ENCODE measurements around the gene RAD23A. TPM values are rescaled to one million over a fixed set of nuclear protein-coding genes. Genes with fewer than 3 reads are reported as not detected.

Gene RAD23A
- total RNA-seq, 1 donor from 2014 or later, result 40.6 TPM

GRCh38 chr19:12932392-12933286, 13.0 kb upstream of the RAD23A start:
- H4K20me1 ChIP-seq (ENCODE audit: insufficient read depth, low read length), result peaks cover 28% of the 10 kb centered on the region
- H3K4me2 ChIP-seq (ENCODE audit: low read length), result peak overlapping the region; percentile 97
- peak overlapping the region; percentile 91 for H2AFZ ChIP-seq (ENCODE audit: low read depth, low read length)
- H3K9ac ChIP-seq (ENCODE audit: low read length), result peak overlapping the region; percentile 92
- Mint-ChIP-seq H3K27me3 (ENCODE audit: low read depth, unreplicated experiment) (no peaks in the 10 kb centered on the region), H3K4me3 (ENCODE audit: unreplicated experiment) (peak overlapping the region; percentile 100), H3K4me1 (ENCODE audit: low read depth, unreplicated experiment) (peaks cover 12% of the 10 kb centered on the region), H3K9me3 (ENCODE audit: unreplicated experiment) (no peaks in the 10 kb centered on the region), H3K36me3 (ENCODE audit: low read depth, unreplicated experiment) (peaks cover 8% of the 10 kb centered on the region), H3K27ac (ENCODE audit: unreplicated experiment) (peak overlapping the region; percentile 96)
- no peaks in the 10 kb centered on the region for H3K27me3 ChIP-seq (ENCODE audit: insufficient read depth, low read length)
- H3K36me3 ChIP-seq (ENCODE audit: insufficient read depth, low read length), result peaks cover 17% of the 10 kb centered on the region
- peaks cover 33% of the 10 kb centered on the region for H3K79me2 ChIP-seq (ENCODE audit: insufficient read depth, low read length)
- TF ChIP-seq CTCF (IDR thresholded peaks at IDR 0.05; ENCODE audit: insufficient read depth, low read depth, low read length) (no peak), EZH2 (IDR thresholded peaks at IDR 0.05; ENCODE audit: insufficient read depth, low read length) (no peak)
- peaks cover 13% of the 10 kb centered on the region for H3K4me1 ChIP-seq (ENCODE audit: insufficient read depth, low read length)
- FAIRE-seq (no peak), DNase-seq (ENCODE audit: low read depth) (no peak)
- H3K4me3 ChIP-seq (ENCODE audit: insufficient read depth, low read depth, low read length), result peak overlapping the region; percentile 94
- H3K27ac ChIP-seq (ENCODE audit: low read depth, low read length), result peak overlapping the region; percentile 63
- no peaks in the 10 kb centered on the region for H3K9me3 ChIP-seq (ENCODE audit: insufficient read depth, low read depth, low read length)

- Histone ChIP-seq H3K4me3 (ENCODE audit: insufficient read depth, low read depth, low read length) (peak within 1 kb of the TSS; percentile 94), H3K9ac (ENCODE audit: low read length) (peak within 1 kb of the TSS; percentile 92), H3K4me2 (ENCODE audit: low read length) (peak within 1 kb of the TSS; percentile 97), H3K36me3 (ENCODE audit: insufficient read depth, low read length) (peaks cover 13% of the 10 kb centered on the region), H2AFZ (ENCODE audit: low read depth, low read length) (peak within 1 kb of the TSS; percentile 91), H4K20me1 (ENCODE audit: insufficient read depth, low read length) (peaks cover 28% of the 10 kb centered on the region), H3K79me2 (ENCODE audit: insufficient read depth, low read length) (peaks cover 34% of the 10 kb centered on the region), H3K27me3 (ENCODE audit: insufficient read depth, low read length) (no peaks in the 10 kb centered on the region), H3K4me1 (ENCODE audit: insufficient read depth, low read length) (peaks cover 17% of the 10 kb centered on the region), H3K9me3 (ENCODE audit: insufficient read depth, low read depth, low read length) (no peaks in the 10 kb centered on the region), H3K27ac (ENCODE audit: low read depth, low read length) (peak within 1 kb of the TSS; percentile 63)
- Mint-ChIP-seq H3K9me3 (ENCODE audit: unreplicated experiment) (no peaks in the 10 kb centered on the region), H3K27me3 (ENCODE audit: low read depth, unreplicated experiment) (no peaks in the 10 kb centered on the region), H3K4me1 (ENCODE audit: low read depth, unreplicated experiment) (peaks cover 12% of the 10 kb centered on the region), H3K36me3 (ENCODE audit: low read depth, unreplicated experiment) (peaks cover 3% of the 10 kb centered on the region), H3K27ac (ENCODE audit: unreplicated experiment) (peak within 1 kb of the TSS; percentile 96), H3K4me3 (ENCODE audit: unreplicated experiment) (peak within 1 kb of the TSS; percentile 100)
- DNase-seq (ENCODE audit: low read depth), result peak; percentile 77
- TF ChIP-seq CTCF (IDR thresholded peaks at IDR 0.05; ENCODE audit: insufficient read depth, low read depth, low read length), result no peak
- no peak for TF ChIP-seq EZH2 (IDR thresholded peaks at IDR 0.05; ENCODE audit: insufficient read depth, low read length)
- FAIRE-seq, result no peak
Observed at GRCh38 chr19:12933287-12934072, 12.2 kb upstream of the RAD23A start, which contains the start of gene FARSA. FARSA (minus strand) TSS chr19:12933711; CDS start chr19:12933696, 15 bp downstream.

All from astrocyte (in vitro differentiated cells and primary cell).